Type B pancreatic cell (in vitro differentiated cells): ENCODE measurements around the gene ACSM3. TPM values are rescaled to one million over a fixed set of nuclear protein-coding genes. Genes with fewer than 3 reads are reported as not detected.

Experiments
- DNase-seq: peaks from one replicate; pipeline ENCODE4 v3.0.0; 2021; ENCODE audit warnings: mixed read lengths; ENCODE audit not compliant: unreplicated experiment; ENCODE audit errors: extremely low spot score
- H3K27ac Mint-ChIP-seq: 2 replicates; pipeline ENCODE4 v1.8.0; 2021; ENCODE audit warnings: mild to moderate bottlenecking, mixed read lengths
- H3K27me3 Mint-ChIP-seq: 2 replicates; pipeline ENCODE4 v1.8.0; 2021; ENCODE audit warnings: mixed read lengths
- H3K36me3 Mint-ChIP-seq: 2 replicates; pipeline ENCODE4 v1.8.0; 2021; ENCODE audit warnings: mixed read lengths
- H3K4me1 Mint-ChIP-seq: one replicate; pipeline ENCODE4 v1.8.0; 2021; ENCODE audit warnings: mixed read lengths; ENCODE audit not compliant: unreplicated experiment
- H3K4me3 Mint-ChIP-seq: 2 replicates; pipeline ENCODE4 v1.8.0; 2021; ENCODE audit warnings: mild to moderate bottlenecking, mixed read lengths
- H3K9me3 Mint-ChIP-seq: 2 replicates; pipeline ENCODE4 v1.8.0; 2021; ENCODE audit warnings: mixed read lengths
- total RNA-seq: library from RNA; stranded (reverse); gene quantifications from 2 replicates; pipeline ENCODE4 v1.2.1, GENCODE V29; 2021; ENCODE audit warnings: low replicate concordance
- TF ChIP-seq, protein P1 (sequence below): fragments of 200-600 bp; sonication (generic); conservative IDR thresholded peaks from 2 replicates; pipeline ENCODE4 v1.5.0; 2021; ENCODE audit warnings: antibody characterized with exemption, mild to moderate bottlenecking

The ACSM3 gene
- total RNA-seq, 1 donor from 2014 or later = 22.6 TPM

DNA sequence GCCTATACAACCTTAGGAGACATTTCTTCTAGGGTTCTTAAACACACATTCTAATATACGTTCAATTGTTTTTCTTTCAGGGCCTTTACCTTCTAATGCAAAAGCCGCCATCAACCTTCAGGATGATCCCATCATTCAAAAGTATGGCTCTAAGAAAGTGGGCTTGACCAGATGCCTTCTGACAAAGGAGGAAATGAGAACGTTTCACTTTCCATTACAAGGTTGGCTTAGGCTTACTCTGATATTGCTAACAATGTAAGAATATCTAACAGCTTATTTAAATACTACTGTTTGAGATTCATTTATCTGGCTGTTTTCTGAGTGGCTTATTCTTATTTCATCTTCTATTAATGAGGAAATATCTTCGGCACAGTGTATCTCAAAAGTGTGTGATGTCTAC, 57.9 kb downstream of the ACSM3 start:
- H3K36me3 Mint-ChIP-seq = peaks cover 14% of the 10 kb centered on the region
- no peaks in the 10 kb centered on the region for H3K27me3 Mint-ChIP-seq
- no peak overlapping the region for H3K27ac Mint-ChIP-seq
- no peak for DNase-seq
- H3K4me1 Mint-ChIP-seq = no peaks in the 10 kb centered on the region
- H3K4me3 Mint-ChIP-seq = no peak overlapping the region
- TF ChIP-seq, protein P1, sequence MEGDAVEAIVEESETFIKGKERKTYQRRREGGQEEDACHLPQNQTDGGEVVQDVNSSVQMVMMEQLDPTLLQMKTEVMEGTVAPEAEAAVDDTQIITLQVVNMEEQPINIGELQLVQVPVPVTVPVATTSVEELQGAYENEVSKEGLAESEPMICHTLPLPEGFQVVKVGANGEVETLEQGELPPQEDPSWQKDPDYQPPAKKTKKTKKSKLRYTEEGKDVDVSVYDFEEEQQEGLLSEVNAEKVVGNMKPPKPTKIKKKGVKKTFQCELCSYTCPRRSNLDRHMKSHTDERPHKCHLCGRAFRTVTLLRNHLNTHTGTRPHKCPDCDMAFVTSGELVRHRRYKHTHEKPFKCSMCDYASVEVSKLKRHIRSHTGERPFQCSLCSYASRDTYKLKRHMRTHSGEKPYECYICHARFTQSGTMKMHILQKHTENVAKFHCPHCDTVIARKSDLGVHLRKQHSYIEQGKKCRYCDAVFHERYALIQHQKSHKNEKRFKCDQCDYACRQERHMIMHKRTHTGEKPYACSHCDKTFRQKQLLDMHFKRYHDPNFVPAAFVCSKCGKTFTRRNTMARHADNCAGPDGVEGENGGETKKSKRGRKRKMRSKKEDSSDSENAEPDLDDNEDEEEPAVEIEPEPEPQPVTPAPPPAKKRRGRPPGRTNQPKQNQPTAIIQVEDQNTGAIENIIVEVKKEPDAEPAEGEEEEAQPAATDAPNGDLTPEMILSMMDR = no peak
- H3K9me3 Mint-ChIP-seq = no peaks in the 10 kb centered on the region

DNA sequence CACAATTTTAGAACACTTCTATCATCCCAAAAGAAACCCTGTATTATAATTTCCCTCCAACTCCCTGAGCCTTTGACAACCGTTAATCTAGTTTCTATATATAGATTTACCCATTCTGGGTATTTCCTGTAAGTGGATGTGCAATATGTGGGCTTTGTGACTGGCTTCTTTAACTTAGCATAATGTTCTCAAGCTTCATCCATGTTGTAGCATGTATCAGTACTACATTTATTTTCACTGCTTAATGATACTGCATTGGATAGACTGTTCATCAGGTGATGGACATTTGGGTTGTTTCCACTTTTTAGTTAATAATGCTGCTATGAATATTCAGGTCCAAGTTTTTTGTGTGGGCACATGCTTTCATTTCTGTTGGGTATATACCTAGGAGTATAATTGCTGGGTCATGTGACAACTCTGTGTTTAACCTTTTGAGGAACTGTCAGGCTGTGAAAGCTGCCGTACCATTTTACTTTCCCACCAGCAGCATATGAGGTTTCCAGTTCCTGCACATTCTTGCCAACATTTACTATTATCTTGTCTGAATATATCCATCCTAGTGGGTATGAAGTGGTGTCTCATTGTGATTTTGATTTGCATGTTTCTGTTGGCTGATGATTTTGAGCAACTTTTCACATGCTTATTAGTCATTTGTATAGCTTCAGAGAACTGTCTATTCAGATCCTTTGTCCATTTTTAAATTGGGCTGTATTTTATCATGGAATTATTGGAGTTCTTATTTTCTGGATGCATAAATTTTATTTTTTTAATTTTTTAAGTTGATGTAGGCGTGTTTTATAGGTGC, 58.9 kb downstream of the ACSM3 start:
- Mint-ChIP-seq H3K9me3 (no peaks in the 10 kb centered on the region), H3K27me3 (no peaks in the 10 kb centered on the region), H3K4me3 (no peak overlapping the region), H3K4me1 (no peaks in the 10 kb centered on the region), H3K27ac (no peak overlapping the region), H3K36me3 (peaks cover 8% of the 10 kb centered on the region)
- no peak for DNase-seq
- TF ChIP-seq, protein P1 = no peak

DNA sequence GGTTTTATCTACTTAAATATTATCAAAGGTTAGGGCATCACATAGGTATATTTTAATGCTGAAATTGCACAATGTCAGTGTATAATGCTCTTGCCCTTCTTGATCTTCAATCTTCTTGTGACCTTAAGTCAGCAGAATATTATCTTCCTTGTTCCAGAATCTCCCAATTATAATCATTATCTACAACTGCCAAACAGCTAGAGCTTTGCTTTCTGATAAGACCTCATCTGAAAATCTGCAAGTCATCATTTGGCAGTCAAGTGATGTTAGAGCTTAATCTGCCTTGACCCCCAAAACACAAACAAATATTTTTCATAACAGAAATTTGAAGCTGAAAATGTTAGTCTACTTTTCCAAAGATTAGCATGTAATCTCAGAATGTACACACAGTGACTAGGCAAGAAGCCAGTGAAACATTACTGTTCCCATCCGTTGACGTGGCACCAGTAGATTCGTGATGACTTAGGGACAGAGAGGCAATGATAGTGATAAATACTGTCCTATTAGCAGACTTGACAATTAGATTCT, 62.3 kb downstream of the ACSM3 start:
- no peaks in the 10 kb centered on the region for H3K27me3 Mint-ChIP-seq
- DNase-seq = no peak
- TF ChIP-seq, protein P1 = no peak
- H3K4me3 Mint-ChIP-seq = no peak overlapping the region
- no peaks in the 10 kb centered on the region for H3K9me3 Mint-ChIP-seq
- H3K4me1 Mint-ChIP-seq = no peaks in the 10 kb centered on the region
- H3K27ac Mint-ChIP-seq = peak overlapping the region; percentile 50
- peaks cover 4% of the 10 kb centered on the region for H3K36me3 Mint-ChIP-seq

DNA sequence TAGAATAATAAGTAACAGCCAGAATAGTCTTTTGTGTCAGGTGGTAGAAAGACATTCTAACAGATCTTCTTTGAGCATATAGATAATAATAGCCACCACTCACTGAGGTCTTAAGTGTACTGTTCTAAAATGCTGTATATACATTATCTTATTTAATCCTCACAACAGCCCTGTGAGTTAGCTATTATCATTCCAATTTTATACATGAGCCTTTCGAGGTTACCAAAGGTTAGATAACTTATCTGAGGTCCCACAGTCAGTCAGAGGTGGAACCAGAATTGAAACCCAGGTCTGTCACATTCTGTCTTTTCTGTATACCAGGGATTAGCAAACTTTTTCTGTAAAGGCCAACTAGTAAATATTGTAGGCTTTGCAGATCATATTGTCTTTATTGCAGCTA, 65.7 kb downstream of the ACSM3 start:
- H3K27me3 Mint-ChIP-seq = no peaks in the 10 kb centered on the region
- H3K27ac Mint-ChIP-seq = no peak overlapping the region
- peaks cover 2% of the 10 kb centered on the region for H3K36me3 Mint-ChIP-seq
- no peaks in the 10 kb centered on the region for H3K4me1 Mint-ChIP-seq
- H3K9me3 Mint-ChIP-seq = no peaks in the 10 kb centered on the region
- no peak overlapping the region for H3K4me3 Mint-ChIP-seq
- TF ChIP-seq, protein P1 = no peak
- no peak for DNase-seq

DNA sequence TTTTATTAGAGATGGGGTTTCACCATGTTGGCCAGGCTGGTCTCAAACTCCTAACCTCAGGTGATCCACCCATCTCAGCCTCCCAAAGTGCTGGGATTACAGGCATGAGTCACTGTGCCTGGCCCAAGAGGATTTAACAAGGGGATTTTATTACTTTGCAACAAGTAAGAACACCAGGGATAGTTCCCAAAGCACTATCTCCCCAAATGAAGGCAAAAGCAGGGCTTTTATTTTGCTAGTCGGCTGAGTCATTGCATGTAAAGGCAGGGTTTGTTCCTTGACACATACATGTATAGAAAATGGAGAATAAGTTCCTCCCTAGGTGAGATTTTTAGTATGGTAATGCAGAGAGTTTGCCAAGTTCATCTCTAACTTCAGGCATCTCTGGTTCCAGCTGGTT, 66.6 kb downstream of the ACSM3 start:
- no peaks in the 10 kb centered on the region for H3K4me1 Mint-ChIP-seq
- no peaks in the 10 kb centered on the region for H3K9me3 Mint-ChIP-seq
- H3K36me3 Mint-ChIP-seq = peaks cover 9% of the 10 kb centered on the region
- TF ChIP-seq, protein P1 = no peak
- H3K27ac Mint-ChIP-seq = no peak overlapping the region
- no peak for DNase-seq
- H3K4me3 Mint-ChIP-seq = no peak overlapping the region
- no peaks in the 10 kb centered on the region for H3K27me3 Mint-ChIP-seq
